WTC11 (cell line): ENCODE data around the gene TP73. TPM values are rescaled to one million over a fixed set of nuclear protein-coding genes. Genes with fewer than 3 reads are reported as not detected.

Source experiments
- ATAC-seq: fragments of 200-7000 bp; cut with Tn5 transposase; 2 replicates; pipeline ENCODE4 v1.10.0; 2021; ENCODE audit warnings: mild to moderate bottlenecking, moderate library complexity
- CTCF ChIA-PET: fragments of 300-600 bp; sonication (Branson Sonifier 250); formaldehyde crosslinking; loops from one replicate; lab custom pipeline; 2021; ENCODE audit warnings: antibody characterized with exemption; lab: Charles Lee
- POLR2A ChIA-PET: fragments of 350-600 bp; sonication (Branson Sonifier 250); formaldehyde crosslinking; loops from one replicate; lab custom pipeline; 2021; ENCODE audit warnings: antibody characterized with exemption; lab: Charles Lee
- DNase-seq: peaks from one replicate; pipeline ENCODE4 v3.0.0; 2021; ENCODE audit warnings: low spot score
- H3K27ac Mint-ChIP-seq: 2 replicates; pipeline ENCODE4 v1.8.0; 2021; ENCODE audit warnings: mixed read lengths
- H3K27me3 Mint-ChIP-seq: 2 replicates; pipeline ENCODE4 v1.8.0; 2021; ENCODE audit warnings: low read depth, mild to moderate bottlenecking, moderate library complexity, mixed read lengths
- H3K36me3 Mint-ChIP-seq: 2 replicates; pipeline ENCODE4 v1.8.0; 2021; ENCODE audit warnings: mixed read lengths
- H3K4me1 Mint-ChIP-seq: 2 replicates; pipeline ENCODE4 v1.8.0; 2022; ENCODE audit warnings: mixed read lengths
- H3K4me3 Mint-ChIP-seq: 2 replicates; pipeline ENCODE4 v1.8.0; 2021; ENCODE audit warnings: mild to moderate bottlenecking, moderate library complexity, mixed read lengths
- H3K9me3 Mint-ChIP-seq: 2 replicates; pipeline ENCODE4 v1.8.0; 2021; ENCODE audit warnings: mixed read lengths
- AR ChIP-seq: fragments of 250-450 bp; sonication (Bioruptor Pico); IDR thresholded peaks from 2 replicates; pipeline ENCODE4 v1.9.0; 2021; ENCODE audit warnings: mild to moderate bottlenecking
- CTCF ChIP-seq: fragments of 200-600 bp; IDR thresholded peaks from 2 replicates; pipeline ENCODE4 v1.8.0; 2022; ENCODE audit warnings: antibody characterized with exemption
- ELF4 ChIP-seq: sonication (generic); formaldehyde crosslinking; IDR thresholded peaks from 2 replicates; pipeline ENCODE4 v1.8.1; 2022; ENCODE audit warnings: low read depth, mild to moderate bottlenecking, moderate library complexity, missing genetic modification reagents
- FOXP1 ChIP-seq: sonication (generic); formaldehyde crosslinking; IDR thresholded peaks from 2 replicates; pipeline ENCODE4 v1.8.0; 2022; ENCODE audit warnings: missing genetic modification reagents, mild to moderate bottlenecking, moderate library complexity, borderline replicate concordance
- JUN ChIP-seq: sonication (generic); formaldehyde crosslinking; IDR thresholded peaks from 2 replicates; pipeline ENCODE4 v1.8.0; 2023; ENCODE audit warnings: mild to moderate bottlenecking, missing genetic modification reagents
- NFATC4 ChIP-seq: fragments of 250-450 bp; sonication (Bioruptor Pico); IDR thresholded peaks from 2 replicates; pipeline ENCODE4 v1.9.0; 2021; ENCODE audit warnings: mild to moderate bottlenecking
- SMAD4 ChIP-seq: sonication (generic); formaldehyde crosslinking; IDR thresholded peaks from 2 replicates; pipeline ENCODE4 v1.8.0; 2022; ENCODE audit warnings: mild to moderate bottlenecking, missing genetic modification reagents
- SP1 ChIP-seq: sonication (generic); formaldehyde crosslinking; conservative IDR thresholded peaks from 2 replicates; pipeline ENCODE4 v1.8.1; 2022; ENCODE audit warnings: missing genetic modification reagents
- TEAD4 ChIP-seq: sonication (generic); formaldehyde crosslinking; IDR thresholded peaks from 2 replicates; pipeline ENCODE4 v1.8.0; 2022; ENCODE audit warnings: mild to moderate bottlenecking, missing genetic modification reagents
- ZNF219 ChIP-seq: sonication (generic); formaldehyde crosslinking; IDR thresholded peaks from 2 replicates; pipeline ENCODE4 v1.8.0; 2023; ENCODE audit warnings: missing genetic modification reagents, mild to moderate bottlenecking, borderline replicate concordance
- ZNF317 ChIP-seq: sonication (generic); formaldehyde crosslinking; IDR thresholded peaks from 2 replicates; pipeline ENCODE4 v1.8.1; 2023; ENCODE audit warnings: low read depth, mild to moderate bottlenecking, moderate library complexity, missing genetic modification reagents, borderline replicate concordance
- ZNF423 ChIP-seq: fragments of 250-450 bp; sonication (Bioruptor Pico); IDR thresholded peaks from 2 replicates; pipeline ENCODE4 v2.1.2; 2022; ENCODE audit warnings: mild to moderate bottlenecking, moderate library complexity
- ZNF512 ChIP-seq: sonication (generic); formaldehyde crosslinking; IDR thresholded peaks from 2 replicates; pipeline ENCODE4 v1.8.1; 2022; ENCODE audit warnings: missing genetic modification reagents, borderline replicate concordance
- ZNF532 ChIP-seq: fragments of 250-450 bp; sonication (Bioruptor Pico); IDR thresholded peaks from 2 replicates; pipeline ENCODE4 v1.9.0; 2021; ENCODE audit warnings: mild to moderate bottlenecking, borderline replicate concordance
- total RNA-seq: library from RNA; stranded (reverse); gene quantifications from 3 replicates; pipeline ENCODE4 v1.2.3, GENCODE V29; 2021

The TP73 gene
- total RNA-seq, 1 experiment from 2014 or later = 5.7 TPM

- no peaks in the 10 kb centered on the region for H3K36me3 Mint-ChIP-seq
- CTCF ChIA-PET = interaction anchor here (0.7 to 3.8 kb wide), 4 partner anchors 19 to 74 kb away, joined by 3 to 23 read pairs (median 9); no protein-coding TSS in a partner anchor
- H3K27me3 Mint-ChIP-seq = no peaks in the 10 kb centered on the region; the same call in 1 of the 2 replicates
- DNase-seq (no peak), ATAC-seq (no peak)
- no peak overlapping the region for H3K27ac Mint-ChIP-seq
- H3K4me3 Mint-ChIP-seq = no peak overlapping the region
- peaks cover 6% of the 10 kb centered on the region; the same call in 1 of the 2 replicates for H3K4me1 Mint-ChIP-seq
- POLR2A ChIA-PET = no interaction called here
- no peak for TF ChIP-seq ZNF219 (CRISPR knock-in tag)
- no peak for TF ChIP-seq TEAD4
- H3K9me3 Mint-ChIP-seq = no peaks in the 10 kb centered on the region
These were observed 50.2 kb downstream of the TP73 start for GRCh38 chr1:3702528-3702927.

- H3K9me3 Mint-ChIP-seq = no peaks in the 10 kb centered on the region
- POLR2A ChIA-PET = no interaction called here
- H3K4me1 Mint-ChIP-seq = peaks cover 9% of the 10 kb centered on the region
- DNase-seq (no peak), ATAC-seq (no peak)
- no peaks in the 10 kb centered on the region for H3K36me3 Mint-ChIP-seq
- CTCF ChIA-PET = interaction anchor here (0.7 to 3.8 kb wide), 4 partner anchors 18 to 73 kb away, joined by 3 to 23 read pairs (median 9); no protein-coding TSS in a partner anchor
- peaks cover 3% of the 10 kb centered on the region for H3K27me3 Mint-ChIP-seq
- no peak overlapping the region for H3K4me3 Mint-ChIP-seq
- TF ChIP-seq ELF4 (no peak), AR (CRISPR knock-in tag) (no peak), NFATC4 (CRISPR knock-in tag) (no peak), JUN (no peak), SP1 (CRISPR knock-in tag) (no peak), SMAD4 (CRISPR knock-in tag) (no peak), ZNF317 (CRISPR knock-in tag) (no peak), CTCF (no peak), ZNF532 (CRISPR knock-in tag) (no peak), FOXP1 (CRISPR knock-in tag) (no peak), ZNF512 (CRISPR knock-in tag) (no peak), ZNF423 (CRISPR knock-in tag) (no peak)
- H3K27ac Mint-ChIP-seq = no peak overlapping the region
These were observed 50.8 kb downstream of the TP73 start for GRCh38 chr1:3702990-3703728.
